ENCODE measurements around the gene TTYH1. TPM values are rescaled to one million over a fixed set of nuclear protein-coding genes. Genes with fewer than 3 reads are reported as not detected.

TTYH1 gene
- total and polyA plus RNA-seq, 9 of the 15 experiments (the other 6 are each of a cell fraction or from before 2014, with no cell fraction given): 0.08 TPM; not detected in 8

- TF ChIP-seq CHD7 (IDR thresholded peaks at IDR 0.05; ENCODE audit: low read depth, low read length) (no peak), ZNF561 (CRISPR knock-in tag; conservative IDR thresholded peaks at IDR 0.05) (no peak), ZMIZ1 (IDR thresholded peaks at IDR 0.05; ENCODE audit: low read depth in 2 of 2, low read length in 2 of 2) (no peak), PHF8 (IDR thresholded peaks at IDR 0.05; ENCODE audit: borderline replicate concordance, low read length) (no peak), FOXP1 (CRISPR knock-in tag; IDR thresholded peaks at IDR 0.05) (no peak), ATF3 (IDR thresholded peaks at IDR 0.05) (peak; percentile 84), ATF3 (CRISPR knock-in tag; conservative IDR thresholded peaks at IDR 0.05) (no peak), ARHGAP35 (IDR thresholded peaks at IDR 0.05; ENCODE audit: partially characterized antibody) (no peak), ZNF146 (CRISPR knock-in tag; IDR thresholded peaks at IDR 0.05; ENCODE audit: unreplicated experiment) (no peak), RNF2 (IDR thresholded peaks at IDR 0.05) (peak; percentile 28; the same call in 1 of the 2 replicates), ZNF77 (CRISPR knock-in tag; IDR thresholded peaks at IDR 0.05) (no peak), ZNF253 (CRISPR knock-in tag; conservative IDR thresholded peaks at IDR 0.05) (no peak), EZH2 (IDR thresholded peaks at IDR 0.05; ENCODE audit: borderline replicate concordance, low read depth, low read length) (no peak)
Observed at GRCh38 chr19:54369082-54369687, 46.1 kb upstream of the TTYH1 start (continued).

Data from K562 (cell line).